ENCODE data around the gene SOS1.
A peak's percentile ranks its signal among the peaks of the same experiment; 100 is the strongest.
"Not testable (repeated sequence)": the region's sequence is repeated elsewhere in the genome, so short reads cannot be mapped to it uniquely, and the experiment has no call there.

The SOS1 gene

DNA sequence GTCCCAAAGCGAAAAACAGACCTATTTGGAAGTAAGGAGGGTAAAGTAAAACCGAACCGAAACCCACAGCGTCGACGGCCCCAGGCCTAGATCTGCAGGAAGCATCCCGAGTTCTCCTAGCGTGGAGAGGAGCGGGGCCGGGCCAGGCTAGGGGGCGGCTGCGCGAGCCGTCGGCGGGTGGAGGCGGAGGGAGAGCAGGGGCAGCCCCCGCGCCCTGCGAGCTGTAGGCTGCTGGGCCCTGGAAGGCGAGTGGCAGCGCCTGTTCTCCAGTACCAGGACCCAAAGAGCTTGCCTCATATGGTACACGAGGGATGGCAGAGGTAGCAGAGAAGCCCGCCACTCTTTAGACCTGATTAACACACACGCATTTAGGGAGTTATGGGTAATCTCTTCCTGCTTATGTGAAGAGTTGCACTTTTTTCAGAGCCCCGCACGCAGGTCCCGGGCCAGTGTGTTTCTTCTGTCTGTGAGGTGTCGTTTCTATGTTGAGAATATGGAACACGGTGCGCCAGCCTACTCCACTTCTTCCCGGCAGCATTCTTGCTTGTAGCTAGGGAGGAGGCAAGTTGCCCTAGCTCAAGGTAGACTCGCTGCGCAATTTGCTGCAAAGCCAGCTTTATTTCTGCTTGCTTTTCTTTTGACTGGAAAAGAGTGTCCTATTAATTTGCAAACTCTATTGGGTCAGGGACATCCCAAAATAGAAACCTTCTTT is 160.1 kb downstream of the SOS1 start:
- DNase-seq = no peak

GRCh38 chr2:38959938-38960608 is 160.8 kb downstream of the SOS1 start:
- peak; percentile 58 for DNase-seq

DNA sequence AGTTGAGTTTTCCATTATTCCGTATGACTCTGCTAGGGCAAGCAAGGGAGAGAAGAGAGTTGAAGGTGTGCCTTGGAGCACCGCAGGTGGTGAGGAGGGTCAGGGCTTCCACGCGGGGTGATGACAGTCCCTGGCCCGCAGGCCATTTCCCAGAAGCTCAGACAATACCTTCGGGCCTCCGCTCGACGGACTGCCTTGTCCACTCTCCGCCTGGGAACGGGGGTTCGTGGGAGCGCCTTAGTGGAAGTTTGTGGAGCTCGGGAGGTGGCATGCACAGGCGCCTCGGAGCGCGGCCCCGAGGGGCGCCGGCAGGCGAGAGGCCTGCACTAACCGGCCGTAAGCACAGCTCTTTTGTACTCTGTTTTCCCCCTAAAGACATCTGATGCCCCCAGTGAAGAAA is 161.4 kb downstream of the SOS1 start:
- no peak for DNase-seq

- DNase-seq = no peak
Measured at GRCh38 chr2:38957972-38958371, 162.9 kb downstream of the SOS1 start.

DNA sequence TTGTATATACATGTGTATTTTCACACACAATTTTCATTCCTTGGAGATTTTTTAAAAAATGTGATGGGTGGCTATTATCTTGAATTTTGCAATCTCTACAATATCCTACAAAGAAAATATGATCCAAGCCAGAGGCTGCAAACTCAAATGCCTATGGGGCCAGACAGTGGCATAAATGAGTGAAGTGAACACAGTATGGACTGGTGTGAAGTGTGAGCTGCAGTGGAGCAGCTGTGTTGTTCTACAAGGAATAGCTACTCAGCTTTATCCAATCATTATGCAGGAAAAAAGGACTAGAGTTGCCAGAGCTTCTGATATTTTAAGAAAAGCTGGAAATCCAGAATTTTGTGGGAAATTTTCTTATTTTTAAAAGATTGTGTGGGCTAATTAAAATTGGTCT is 169.1 kb downstream of the SOS1 start:
- DNase-seq = no peak

DNA sequence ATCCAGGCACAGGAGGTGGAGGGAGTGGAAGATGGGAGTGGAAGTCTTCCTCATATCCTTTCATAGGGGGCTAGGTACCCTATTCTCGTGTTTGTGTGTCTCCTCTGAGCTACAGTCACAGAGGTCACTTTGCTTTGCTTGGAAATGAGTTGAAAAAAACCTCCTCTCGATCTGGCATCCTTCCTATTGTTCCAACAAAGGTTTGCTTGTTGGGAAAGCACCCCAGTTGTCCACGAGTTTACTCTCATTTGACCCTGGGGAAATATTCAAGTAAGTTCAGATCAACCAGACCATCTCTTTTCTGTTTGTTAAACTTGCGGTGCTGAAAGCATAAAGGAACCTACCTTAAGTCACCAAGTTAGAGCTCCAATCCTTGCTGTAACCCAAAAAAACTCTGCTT is 171.9 kb downstream of the SOS1 start:
- DNase-seq = no peak

GRCh38 chr2:38948387-38948882 is 172.4 kb downstream of the SOS1 start:
- DNase-seq = no peak

DNA sequence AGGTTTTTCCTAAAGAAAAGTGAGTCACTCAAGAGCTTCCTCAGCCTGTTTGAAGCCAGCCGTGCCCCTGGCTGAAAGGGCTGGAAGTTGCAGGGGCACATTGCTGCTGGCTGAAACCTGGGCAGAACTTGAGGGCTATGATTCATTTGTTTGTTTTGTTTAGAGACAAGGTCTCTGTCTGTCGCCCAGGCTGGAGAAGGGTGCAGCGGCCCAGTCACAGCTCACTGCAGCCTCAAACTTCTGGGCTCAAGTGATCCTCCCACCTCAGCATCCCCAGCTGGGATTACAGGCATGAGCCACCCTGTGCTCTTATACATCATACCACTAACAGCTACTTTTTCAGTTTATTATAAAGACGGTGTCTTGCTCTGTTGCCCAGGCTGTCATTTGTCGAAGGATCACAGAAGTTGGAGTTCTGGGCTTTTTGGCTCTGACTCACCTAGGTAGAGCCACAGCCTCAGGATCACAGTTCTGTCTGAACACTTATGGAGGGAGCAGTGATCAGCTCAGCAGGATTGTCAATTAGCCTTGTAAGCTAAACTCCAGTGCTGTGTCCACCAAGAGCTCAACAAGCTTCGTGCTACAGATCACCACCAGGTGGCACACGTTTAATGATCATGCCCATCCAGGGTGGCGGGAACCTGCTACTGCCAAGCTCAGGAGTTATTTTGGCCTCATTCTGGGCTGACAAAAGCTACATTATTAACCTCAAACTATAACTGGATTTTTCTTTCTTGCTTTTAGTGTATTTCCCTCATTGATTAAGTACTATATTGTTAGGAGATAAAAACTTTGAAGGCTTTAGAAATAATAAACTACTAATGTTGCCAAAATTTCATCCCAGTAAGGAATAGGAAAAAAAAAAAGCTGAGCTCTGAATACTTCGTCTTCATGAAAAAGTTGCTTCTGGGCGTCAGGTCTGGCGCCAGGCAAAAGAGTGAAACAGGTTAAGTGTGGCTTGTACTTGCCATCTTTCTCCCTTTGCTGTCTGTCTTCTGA is 173.3 kb downstream of the SOS1 start:
- DNase-seq = peak; percentile 63

DNA sequence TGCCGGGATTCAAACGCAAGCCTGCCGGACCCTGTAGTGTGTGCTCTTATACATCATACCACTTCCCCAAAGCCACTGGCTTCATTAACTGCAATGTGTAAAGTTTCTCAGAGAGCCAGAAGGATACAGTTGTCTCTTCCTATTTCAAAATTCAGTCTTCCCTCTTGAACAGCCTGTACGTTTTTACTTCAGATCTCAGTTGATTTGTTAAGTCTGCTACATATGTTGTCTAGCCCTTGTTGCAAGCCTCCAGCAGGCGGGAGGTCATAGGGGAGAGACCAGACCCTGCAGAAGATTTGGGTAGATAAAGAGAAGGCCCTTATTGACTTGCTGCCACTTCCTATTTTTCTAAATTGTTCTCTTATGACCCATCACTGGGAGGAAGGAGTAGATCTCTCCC is 174.9 kb downstream of the SOS1 start:
- no peak for DNase-seq

GRCh38 chr2:38945372-38945771 is 175.5 kb downstream of the SOS1 start:
- no peak for DNase-seq

DNA sequence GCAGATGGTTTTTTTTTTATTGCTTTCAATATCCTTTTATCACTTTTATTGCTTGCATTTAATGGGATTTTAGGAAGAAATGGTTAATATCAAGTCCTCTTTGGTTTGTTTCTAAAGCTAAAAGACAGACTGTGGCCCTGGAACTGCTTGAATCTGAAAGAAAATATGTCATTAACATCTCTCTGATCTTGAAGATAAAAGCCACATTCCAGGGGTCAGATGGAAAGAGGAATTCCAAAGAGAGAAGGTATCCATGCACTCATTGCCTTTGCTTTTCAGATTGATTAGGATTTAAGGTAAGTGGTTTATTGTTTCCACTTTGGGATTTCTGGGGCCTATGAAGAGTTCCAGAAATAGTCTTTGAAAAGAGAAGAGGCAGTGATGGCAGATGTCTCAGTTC is 177.1 kb downstream of the SOS1 start:
- no peak for DNase-seq

GRCh38 chr2:38940746-38941145 is 180.1 kb downstream of the SOS1 start:
- DNase-seq = no peak

DNA sequence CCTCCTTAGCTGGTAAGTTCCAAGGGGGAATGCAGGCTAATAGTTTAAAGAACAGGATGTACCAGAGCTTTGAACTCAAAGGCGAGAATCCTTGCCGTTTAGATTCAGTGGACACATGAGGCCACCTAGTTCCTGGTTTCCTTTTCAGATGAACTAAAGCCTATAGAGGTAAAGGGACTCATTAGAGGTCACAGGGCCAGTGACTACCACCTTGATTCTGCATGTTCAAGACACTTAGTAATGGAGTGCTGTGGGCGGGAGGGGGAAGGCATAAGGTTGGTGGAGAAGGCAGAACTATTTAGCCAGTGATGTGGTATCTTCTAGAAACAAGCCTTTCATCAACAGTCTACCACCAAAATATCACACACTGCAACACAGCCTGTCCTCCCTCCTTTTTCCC is 183.3 kb downstream of the SOS1 start:
- DNase-seq = no peak

GRCh38 chr2:38936516-38936915 is 184.3 kb downstream of the SOS1 start:
- not testable (repeated sequence) for DNase-seq

GRCh38 chr2:38935568-38936172 is 185.2 kb downstream of the SOS1 start:
- DNase-seq = no peak

DNA sequence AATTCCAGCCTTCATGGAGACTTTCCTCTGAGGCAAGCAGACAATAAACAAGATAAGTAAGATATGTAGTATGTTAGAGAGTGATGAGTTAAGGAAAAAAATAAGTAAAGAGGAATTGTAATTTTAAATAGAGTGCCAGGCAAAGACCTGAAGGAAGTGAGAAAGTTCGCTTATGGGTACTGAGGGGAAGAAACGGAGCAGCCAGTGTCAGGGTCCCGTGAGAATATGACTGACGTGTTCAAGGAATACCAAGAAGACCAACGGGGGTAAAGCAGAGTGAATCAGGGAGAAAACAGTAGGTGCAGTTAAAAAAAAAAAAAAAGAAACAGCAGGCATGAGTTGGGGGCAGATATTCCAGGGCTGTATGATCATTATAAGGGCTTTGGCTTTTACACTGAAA is 186.1 kb downstream of the SOS1 start:
- DNase-seq = no peak

DNA sequence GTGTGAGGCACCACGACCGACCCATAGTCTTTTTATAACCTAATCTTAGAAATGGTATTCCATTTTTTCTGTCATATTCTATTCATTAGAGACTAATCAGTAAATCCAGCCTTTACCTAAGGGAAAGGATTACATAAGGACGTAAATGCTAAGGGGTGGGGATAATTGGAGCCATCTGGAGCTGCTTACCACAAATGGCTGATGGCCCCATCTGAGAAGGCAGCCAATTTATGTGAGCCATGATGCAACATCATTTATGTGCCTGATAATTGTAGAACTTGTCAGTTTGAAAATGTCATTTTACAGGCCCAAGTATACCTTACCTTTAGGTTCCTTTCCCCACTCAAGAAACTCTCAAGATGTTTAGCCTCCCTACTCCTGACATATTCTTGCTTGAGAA is 187.2 kb downstream of the SOS1 start:
- no peak for DNase-seq

DNA sequence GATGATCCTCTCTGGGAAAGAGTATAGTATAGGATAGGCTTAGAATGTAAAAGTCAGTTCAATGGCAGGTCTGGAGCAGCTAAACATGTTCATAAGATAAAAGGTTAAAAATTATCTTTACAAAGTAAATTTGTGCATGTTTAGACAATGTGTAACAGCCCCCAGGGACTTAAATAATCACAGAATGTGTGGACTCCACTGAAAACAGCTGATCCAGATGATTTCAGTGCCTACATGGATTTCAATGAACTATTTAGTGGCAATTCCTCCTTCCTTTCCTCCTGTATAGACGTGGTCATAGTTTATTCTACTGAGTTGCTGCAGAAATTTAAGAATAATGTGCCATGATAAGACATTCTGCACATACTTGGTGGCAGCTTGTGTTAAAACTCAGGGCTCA is 188.3 kb downstream of the SOS1 start:
- DNase-seq = no peak
